Calu3 (cell line): ENCODE results near the gene MCM5. TPM values are rescaled to one million over a fixed set of nuclear protein-coding genes. Genes with fewer than 3 reads are reported as not detected.

ENCODE experiments used
- BruUV-seq: library from RNA; stranded (reverse); fragments of 400-500 nt; replicated peaks from 2 replicates; lab custom pipeline; 2021; lab: Mats Ljungman, UMichigan
- CTCF ChIA-PET: fragments of 300-600 bp; sonication (Branson Sonifier 250); formaldehyde crosslinking; loops from one replicate; lab custom pipeline; 2022; ENCODE audit warnings: antibody characterized with exemption; lab: Charles Lee
- DNase-seq: peaks from one replicate; pipeline ENCODE4 v3.0.0; 2022
- H3K27ac Mint-ChIP-seq: one replicate; pipeline ENCODE4 v1.8.0; 2022; ENCODE audit warnings: mixed read lengths; ENCODE audit not compliant: unreplicated experiment
- H3K27me3 Mint-ChIP-seq: one replicate; pipeline ENCODE4 v1.8.0; 2022; ENCODE audit warnings: mixed read lengths; ENCODE audit not compliant: unreplicated experiment
- H3K36me3 Mint-ChIP-seq: one replicate; pipeline ENCODE4 v1.8.0; 2022; ENCODE audit warnings: mild to moderate bottlenecking, moderate library complexity, mixed read lengths; ENCODE audit not compliant: insufficient read depth, unreplicated experiment
- H3K4me1 Mint-ChIP-seq: one replicate; pipeline ENCODE4 v1.8.0; 2022; ENCODE audit warnings: mild to moderate bottlenecking, low read depth, mixed read lengths; ENCODE audit not compliant: unreplicated experiment
- H3K4me3 Mint-ChIP-seq: one replicate; pipeline ENCODE4 v1.8.0; 2022; ENCODE audit warnings: mild to moderate bottlenecking, low read depth, moderate library complexity, mixed read lengths; ENCODE audit not compliant: unreplicated experiment
- H3K9me3 Mint-ChIP-seq: one replicate; pipeline ENCODE4 v1.8.0; 2022; ENCODE audit warnings: low read depth, mixed read lengths; ENCODE audit not compliant: unreplicated experiment
- intact Hi-C: fragments of 100-400 bp; cut with micrococcal nuclease; formaldehyde crosslinking; loops from one replicate; pipeline ENCODE4 v1.10.0; 2022; ENCODE audit not compliant: unreplicated experiment
- total RNA-seq: library from RNA; stranded (reverse); gene quantifications from 2 replicates; pipeline ENCODE4 v1.2.3, GENCODE V29; 2022
- TF ChIP-seq, protein P1 (sequence below): fragments of 200-600 bp; IDR thresholded peaks from one replicate; pipeline ENCODE4 v1.8.0; 2022; ENCODE audit warnings: antibody characterized with exemption; ENCODE audit not compliant: unreplicated experiment

MCM5 gene
- total RNA-seq, 1 experiment from 2014 or later, result 88.4 TPM

DNA sequence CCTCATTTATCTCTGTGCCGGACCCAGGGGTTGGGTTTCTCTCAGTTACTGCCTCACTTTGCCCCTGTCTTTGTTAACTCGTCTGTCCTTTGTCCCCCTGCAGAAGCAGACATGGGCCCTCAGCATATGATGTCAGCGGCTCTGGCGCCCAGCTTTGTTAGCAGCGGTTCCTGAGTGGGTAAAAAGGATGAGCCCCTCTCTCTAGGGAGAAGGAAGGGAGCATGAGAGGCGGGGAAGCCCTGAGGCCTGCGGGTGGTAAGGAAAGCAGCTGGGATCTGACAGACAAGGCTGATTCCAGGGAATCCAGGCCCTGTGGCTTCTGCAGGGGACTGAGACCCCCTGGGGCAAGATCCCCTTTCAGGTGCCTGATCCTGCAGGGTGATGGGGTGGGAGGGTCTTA lies 51.7 kb downstream of the MCM5 start:
- Mint-ChIP-seq H3K36me3 (no peaks in the 10 kb centered on the region), H3K27me3 (no peaks in the 10 kb centered on the region), H3K9me3 (no peaks in the 10 kb centered on the region), H3K4me1 (no peaks in the 10 kb centered on the region), H3K4me3 (no peak overlapping the region), H3K27ac (no peak overlapping the region)
- DNase-seq, result no peak
- TF ChIP-seq, protein P1, sequence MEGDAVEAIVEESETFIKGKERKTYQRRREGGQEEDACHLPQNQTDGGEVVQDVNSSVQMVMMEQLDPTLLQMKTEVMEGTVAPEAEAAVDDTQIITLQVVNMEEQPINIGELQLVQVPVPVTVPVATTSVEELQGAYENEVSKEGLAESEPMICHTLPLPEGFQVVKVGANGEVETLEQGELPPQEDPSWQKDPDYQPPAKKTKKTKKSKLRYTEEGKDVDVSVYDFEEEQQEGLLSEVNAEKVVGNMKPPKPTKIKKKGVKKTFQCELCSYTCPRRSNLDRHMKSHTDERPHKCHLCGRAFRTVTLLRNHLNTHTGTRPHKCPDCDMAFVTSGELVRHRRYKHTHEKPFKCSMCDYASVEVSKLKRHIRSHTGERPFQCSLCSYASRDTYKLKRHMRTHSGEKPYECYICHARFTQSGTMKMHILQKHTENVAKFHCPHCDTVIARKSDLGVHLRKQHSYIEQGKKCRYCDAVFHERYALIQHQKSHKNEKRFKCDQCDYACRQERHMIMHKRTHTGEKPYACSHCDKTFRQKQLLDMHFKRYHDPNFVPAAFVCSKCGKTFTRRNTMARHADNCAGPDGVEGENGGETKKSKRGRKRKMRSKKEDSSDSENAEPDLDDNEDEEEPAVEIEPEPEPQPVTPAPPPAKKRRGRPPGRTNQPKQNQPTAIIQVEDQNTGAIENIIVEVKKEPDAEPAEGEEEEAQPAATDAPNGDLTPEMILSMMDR, result no peak
- CTCF ChIA-PET, result no interaction called here
- intact Hi-C loops, result no loop called here
- no TSS peak for BruUV-seq

- CTCF ChIA-PET, result no interaction called here
- BruUV-seq, result no TSS peak
- Mint-ChIP-seq H3K4me1 (no peaks in the 10 kb centered on the region), H3K4me3 (no peak overlapping the region), H3K27ac (no peak overlapping the region), H3K9me3 (no peaks in the 10 kb centered on the region), H3K36me3 (no peaks in the 10 kb centered on the region), H3K27me3 (no peaks in the 10 kb centered on the region)
- intact Hi-C loops, result no loop called here
- TF ChIP-seq, protein P1, result no peak
- no peak for DNase-seq
Measured at GRCh38 chr22:35452351-35452781, 52.4 kb downstream of the MCM5 start.

GRCh38 chr22:35452810-35453743 lies 53.1 kb downstream of the MCM5 start:
- Mint-ChIP-seq H3K9me3 (no peaks in the 10 kb centered on the region), H3K4me3 (no peak overlapping the region), H3K27ac (no peak overlapping the region), H3K4me1 (no peaks in the 10 kb centered on the region), H3K27me3 (no peaks in the 10 kb centered on the region), H3K36me3 (no peaks in the 10 kb centered on the region)
- CTCF ChIA-PET, result no interaction called here
- no TSS peak for BruUV-seq
- intact Hi-C loops, result no loop called here
- DNase-seq, result no peak
- TF ChIP-seq, protein P1, result no peak

DNA sequence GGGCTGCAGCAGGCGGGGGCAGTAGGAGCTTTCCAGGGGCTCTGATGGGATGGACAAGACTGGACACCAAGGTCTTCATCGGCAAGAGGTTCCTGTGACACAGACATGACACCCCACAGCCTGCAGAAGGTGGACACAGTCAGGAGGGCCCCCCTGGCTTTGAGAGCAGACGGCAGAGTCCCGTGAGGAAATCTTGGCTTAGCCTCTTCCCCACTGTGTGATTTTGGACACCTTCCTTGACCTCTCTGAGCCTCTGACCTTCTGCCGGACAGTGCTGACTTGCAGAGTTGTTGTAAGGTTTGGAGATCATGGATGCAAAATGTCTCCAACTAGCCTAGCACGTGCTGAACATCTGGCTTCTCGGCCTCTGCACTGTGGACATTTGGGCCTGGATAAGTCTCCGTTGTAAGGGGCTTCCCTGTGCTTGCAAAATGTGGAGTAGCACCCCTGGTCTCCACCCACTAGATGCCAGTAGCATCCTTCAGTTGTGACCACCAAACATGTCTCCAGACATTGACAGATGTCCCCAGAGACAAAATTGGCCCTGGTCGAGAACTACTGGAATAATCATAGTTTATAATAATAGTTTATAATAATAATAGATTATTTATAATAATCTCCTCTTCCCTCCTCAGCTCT lies 54.6 kb downstream of the MCM5 start:
- BruUV-seq, result no TSS peak
- Mint-ChIP-seq H3K27me3 (no peaks in the 10 kb centered on the region), H3K4me3 (no peak overlapping the region), H3K27ac (no peak overlapping the region), H3K36me3 (no peaks in the 10 kb centered on the region), H3K9me3 (no peaks in the 10 kb centered on the region), H3K4me1 (no peaks in the 10 kb centered on the region)
- intact Hi-C loops, result no loop called here
- CTCF ChIA-PET, result interaction anchor here (0.6 kb wide), 1 partner anchor 740 kb away, joined by 4 read pairs; no protein-coding TSS in a partner anchor
- DNase-seq, result no peak
- TF ChIP-seq, protein P1, result no peak
